ENCODE data around the gene PHLDA3.
A peak's percentile ranks its signal among the peaks of the same experiment; 100 is the strongest.
"Not testable (repeated sequence)": the region's sequence is repeated elsewhere in the genome, so short reads cannot be mapped to it uniquely, and the experiment has no call there.

The PHLDA3 gene

GRCh38 chr1:201485184-201485774, 16.3 kb upstream of the PHLDA3 start:
- DNase-seq = no peak

DNA sequence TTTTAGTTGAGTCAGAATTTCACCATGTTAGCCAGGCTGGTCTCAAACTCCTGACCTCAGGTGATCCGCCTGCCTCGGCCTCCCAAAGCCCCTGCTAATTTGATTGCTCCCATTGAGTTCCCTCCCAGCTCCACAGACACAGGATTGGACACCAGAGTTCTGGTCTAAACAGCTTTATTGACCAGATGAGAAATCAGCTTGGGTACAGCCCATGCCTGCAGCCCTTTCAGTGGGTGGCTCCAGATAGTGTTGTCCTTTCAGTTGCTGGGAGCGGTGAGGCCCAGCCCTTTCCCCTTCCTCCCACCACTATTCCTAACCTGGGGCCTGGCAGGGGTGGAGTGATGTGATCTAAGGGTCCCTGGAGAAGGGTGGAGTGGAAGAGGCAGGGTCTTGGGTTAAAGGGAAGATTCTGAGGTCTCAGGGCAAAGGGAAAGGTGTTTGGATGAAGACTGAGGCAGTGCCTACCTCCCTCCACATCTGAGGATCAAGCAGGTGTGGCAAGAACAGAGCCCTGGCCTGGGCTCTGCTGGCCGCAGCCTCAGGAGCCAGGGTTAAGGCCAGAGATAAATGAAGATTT, 14.5 kb upstream of the PHLDA3 start:
- DNase-seq = no peak

GRCh38 chr1:201482755-201483154, 13.8 kb upstream of the PHLDA3 start:
- DNase-seq = no peak

GRCh38 chr1:201481761-201482493, 12.9 kb upstream of the PHLDA3 start:
- peak; percentile 80 for DNase-seq

DNA sequence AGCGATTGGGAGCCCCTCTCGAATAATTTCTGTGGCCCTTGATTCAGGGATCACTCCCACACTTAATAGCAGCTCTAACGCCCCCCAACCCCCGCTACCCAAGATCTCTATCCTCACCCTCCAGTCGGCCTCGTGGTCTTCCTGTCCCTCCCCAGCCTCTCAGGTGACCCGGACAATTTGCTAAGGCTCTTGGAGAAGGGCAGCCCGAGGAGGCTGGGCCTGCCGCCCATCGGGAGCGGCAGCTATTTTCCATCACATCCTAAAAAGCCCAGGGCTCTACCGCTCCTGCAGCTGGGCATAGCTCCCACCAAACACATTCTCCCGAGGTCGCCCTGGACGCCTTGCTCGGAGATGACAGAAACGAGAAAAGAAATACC, 12.0 kb upstream of the PHLDA3 start:
- no peak for DNase-seq

DNA sequence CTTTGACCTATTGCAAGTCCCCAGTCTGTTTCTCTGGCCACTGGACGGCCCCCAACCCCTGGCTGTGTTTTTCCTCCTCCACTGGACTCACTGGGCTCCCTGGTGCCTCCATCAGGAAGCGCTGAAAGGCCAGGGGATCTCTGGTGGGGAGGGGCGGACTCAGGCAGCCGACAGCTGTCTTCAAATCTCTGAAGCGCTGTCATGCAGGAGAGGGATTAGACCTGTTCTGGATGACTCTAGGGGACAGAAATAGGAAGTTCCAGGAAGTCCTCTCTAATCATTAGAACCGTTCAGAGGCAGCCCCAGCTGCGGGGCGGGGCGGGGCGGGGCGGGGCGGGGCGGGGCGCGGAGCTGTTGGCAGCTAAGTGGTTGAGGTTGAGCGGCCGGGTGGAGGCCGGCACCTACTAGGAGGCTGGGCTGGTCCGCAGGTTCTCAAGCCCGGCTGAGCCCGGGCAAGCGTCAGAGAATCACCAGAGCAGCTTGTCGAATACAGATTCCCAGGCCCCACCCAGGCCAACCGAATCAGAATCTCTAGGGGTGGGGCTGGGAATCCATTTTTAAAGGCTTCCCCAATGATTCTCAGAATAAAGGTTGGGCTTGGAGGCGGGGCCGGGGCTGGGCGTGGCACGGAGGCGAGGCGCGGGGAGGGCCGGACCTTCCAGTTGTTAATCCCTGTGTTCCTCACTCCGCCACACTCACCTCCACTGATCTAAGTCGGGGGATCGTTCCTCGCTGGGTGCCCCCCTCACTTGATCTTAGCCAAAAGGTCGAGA, 11.4 kb upstream of the PHLDA3 start:
- DNase-seq = peak; percentile 87

- no peak for DNase-seq
Measured at GRCh38 chr1:201479201-201479730, 10.3 kb upstream of the PHLDA3 start.

DNA sequence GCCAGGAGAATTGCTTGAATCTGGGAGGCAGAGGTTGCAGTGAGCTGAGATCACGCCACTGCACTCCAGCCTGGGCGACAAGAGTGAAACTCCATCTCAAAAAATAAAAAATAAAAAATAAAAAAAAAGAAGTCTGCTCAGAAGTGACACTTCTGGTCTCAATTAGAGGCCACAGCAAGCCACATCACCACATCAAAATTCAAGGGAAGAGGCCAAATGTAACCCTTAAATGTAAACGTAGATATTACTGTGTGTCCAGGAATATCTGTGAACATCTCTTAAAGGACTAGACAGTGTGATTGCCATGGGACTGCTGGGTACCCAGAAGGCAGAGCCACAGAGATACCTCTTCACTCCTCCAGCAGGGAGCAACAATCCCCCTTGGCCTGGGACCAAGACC, 9.7 kb upstream of the PHLDA3 start:
- not testable (repeated sequence) for DNase-seq

GRCh38 chr1:201476670-201477344, 7.8 kb upstream of the PHLDA3 start:
- no peak for DNase-seq

- DNase-seq = no peak
Measured at GRCh38 chr1:201475915-201476669, 7.1 kb upstream of the PHLDA3 start.

- DNase-seq = no peak
Measured at GRCh38 chr1:201475130-201475529, 6.1 kb upstream of the PHLDA3 start.

DNA sequence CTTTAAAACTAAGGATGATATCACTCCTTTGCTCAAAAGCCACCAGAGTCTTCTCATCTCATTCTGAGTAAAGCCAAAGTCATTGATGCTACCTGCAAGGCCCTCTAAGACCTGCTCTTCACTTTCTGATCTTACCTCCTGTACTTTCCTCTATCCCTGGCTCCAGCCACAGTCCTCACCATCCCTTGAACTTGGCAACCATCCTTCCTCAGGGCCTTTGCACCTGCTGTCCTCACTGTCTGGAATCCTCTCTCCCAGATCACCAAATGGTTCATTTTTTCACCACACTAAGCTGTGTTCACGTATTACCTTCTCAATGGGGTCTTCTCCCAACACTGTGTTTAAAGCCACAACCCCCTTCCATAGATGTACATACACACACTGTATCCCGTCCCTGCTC, 4.3 kb upstream of the PHLDA3 start:
- no peak for DNase-seq

DNA sequence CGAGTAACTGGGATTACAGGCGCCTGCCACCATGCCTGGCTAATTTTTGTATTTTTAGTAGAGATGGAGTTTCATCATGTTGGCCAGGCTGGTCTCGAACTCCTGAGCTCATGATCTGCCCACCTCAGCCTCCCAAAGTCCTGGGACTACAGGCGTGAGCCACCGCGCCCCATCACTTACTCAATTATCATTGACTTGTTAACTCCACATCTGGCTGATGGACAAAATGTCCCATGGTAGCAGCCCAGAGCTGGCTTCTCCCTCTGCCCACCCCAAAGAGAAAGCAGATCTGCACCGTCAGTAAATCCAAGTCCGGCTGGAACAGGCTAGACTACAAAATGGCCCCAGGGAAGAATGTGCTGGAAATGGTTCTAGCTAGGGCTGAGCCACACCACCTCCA, 3.3 kb upstream of the PHLDA3 start:
- DNase-seq = not testable (repeated sequence)

DNA sequence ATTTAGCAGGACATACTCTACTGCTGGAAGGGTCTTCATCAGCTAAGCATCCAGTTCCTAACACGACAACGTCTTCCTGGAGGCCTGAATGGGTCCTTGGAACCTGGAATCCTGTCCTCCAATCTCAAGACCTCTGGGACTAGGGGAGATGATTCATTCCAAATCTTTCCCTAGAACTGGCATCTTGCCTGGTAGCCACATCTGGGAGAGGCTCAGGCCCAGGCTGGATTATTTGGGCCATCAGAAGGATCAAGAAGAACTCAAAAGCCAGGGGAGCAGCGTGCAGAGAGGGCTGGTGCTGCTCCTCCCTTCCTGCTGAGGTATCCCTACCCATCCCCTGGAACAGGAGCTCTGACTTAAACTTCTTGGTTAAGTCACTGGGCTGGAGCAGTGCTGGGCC, 2.8 kb upstream of the PHLDA3 start:
- no peak for DNase-seq

DNA sequence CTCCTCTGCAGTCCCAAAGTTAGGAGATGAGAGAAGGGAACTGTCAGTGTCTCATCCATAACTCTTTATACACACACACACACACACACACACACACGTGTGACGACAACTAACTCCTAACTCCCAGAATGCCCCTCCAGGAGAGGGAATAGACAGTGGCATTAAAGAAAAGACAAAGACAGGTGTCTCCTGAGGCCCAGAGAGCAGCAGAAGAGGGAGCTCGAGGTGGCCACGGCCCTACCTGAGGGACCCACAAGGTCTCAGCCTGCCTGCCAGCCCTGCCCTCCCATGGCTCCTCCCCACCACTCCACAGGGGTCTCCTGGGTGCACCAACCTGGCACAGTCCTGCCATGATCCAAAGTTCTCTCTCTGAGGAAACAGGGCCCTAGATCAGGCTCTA, 1.6 kb upstream of the PHLDA3 start:
- DNase-seq = no peak

GRCh38 chr1:201469645-201470074, 672 bp upstream of the PHLDA3 start:
- no peak for DNase-seq

DNA sequence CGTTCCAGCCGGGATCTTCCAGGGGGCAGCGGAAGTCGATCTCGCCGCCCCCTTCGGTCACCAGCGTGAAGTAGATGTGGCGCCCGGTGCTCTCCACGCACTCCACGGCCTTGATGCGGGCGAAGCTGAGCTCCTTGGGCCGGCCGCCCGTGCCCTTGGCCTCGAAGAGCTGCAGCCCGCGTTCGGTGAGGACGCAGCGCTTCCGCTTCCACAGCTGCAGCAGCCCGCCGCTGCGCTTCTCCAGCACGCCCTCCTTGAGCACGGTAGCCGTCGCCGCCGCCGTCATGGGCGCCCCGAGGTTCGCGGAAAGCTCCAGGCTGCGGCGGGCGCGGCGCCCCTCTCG, 516 bp downstream of the PHLDA3 start:
- peak; percentile 38 for DNase-seq

GRCh38 chr1:201466492-201466891, 2.5 kb downstream of the PHLDA3 start:
- DNase-seq = no peak

DNA sequence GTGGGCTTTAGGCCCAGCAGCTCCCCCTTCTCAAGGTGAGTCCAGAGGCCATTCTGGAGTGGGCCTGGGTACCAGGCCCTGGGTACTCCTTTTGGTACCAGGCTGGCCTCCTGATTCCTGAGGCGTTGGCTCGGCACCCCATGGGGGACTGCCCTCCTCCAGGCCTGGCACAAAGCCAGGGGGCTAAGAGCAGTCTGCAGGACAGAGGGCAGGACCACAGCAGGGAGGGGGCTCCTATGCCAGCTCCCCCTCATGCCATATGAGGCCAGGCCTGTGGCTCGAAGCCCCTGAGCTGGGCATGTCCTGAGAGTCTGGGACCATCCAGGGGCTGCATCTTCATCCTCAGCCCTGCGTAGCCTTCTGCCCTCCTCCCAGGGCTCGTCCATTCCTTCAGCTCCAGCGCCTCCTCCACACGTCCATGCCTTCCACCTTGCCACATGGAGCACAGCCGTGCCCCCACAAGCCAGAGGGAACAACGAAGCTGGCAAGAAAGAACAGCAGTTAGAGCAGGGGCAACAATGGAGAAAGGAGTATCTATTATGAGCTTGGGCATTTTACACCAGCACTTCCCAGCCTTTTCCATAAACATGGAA, 3.2 kb downstream of the PHLDA3 start:
- DNase-seq = no peak

DNA sequence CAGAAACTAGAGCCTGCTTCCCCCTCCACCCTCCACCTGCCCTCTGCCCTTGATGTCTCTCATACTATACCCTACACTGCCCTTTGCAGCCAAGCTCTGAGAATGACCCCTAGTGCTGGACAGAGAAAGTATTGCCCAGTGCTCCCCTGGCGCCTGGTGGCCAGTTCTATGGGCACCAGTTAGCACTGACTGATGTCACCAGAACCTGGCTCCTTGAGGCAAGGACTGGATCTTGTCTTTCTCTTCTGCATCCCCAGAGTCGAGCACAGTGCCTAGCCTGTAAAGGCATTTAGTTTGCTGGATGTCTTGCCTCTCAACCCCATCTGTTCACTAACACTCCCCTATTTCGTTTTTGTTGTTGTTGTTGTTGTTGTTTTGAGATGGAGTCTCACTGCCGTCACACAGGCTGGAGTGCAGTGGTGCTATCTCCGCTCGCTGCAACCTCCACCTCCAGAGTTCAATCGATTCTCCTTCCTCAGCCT, 5.9 kb downstream of the PHLDA3 start:
- DNase-seq = no peak

- no peak for DNase-seq
Measured at GRCh38 chr1:201461645-201462441, 7.1 kb downstream of the PHLDA3 start.
